Measurements from ENCODE around the gene ALAD.

Gene ALAD

DNA sequence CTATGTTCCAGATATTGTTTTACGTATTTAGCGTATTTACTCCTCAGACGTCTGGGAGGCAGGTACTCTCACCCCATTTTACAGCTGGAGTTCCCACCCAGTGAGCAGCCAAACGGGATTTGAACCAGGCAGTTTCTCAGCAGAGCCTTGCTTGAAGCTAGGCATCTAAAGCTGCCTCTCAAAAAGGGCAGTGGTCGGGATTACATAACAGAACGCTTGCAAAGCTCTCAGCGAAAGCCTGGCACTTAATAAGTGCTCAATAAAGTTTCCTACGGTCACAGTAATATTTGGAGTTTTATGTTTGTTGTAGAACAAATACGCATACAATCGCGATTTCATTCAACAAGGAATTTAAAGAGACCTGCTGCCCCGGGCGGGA, 52.0 kb downstream of the ALAD start:
- no peak for DNase-seq (ENCODE audit: low read depth, low spot score)

DNA sequence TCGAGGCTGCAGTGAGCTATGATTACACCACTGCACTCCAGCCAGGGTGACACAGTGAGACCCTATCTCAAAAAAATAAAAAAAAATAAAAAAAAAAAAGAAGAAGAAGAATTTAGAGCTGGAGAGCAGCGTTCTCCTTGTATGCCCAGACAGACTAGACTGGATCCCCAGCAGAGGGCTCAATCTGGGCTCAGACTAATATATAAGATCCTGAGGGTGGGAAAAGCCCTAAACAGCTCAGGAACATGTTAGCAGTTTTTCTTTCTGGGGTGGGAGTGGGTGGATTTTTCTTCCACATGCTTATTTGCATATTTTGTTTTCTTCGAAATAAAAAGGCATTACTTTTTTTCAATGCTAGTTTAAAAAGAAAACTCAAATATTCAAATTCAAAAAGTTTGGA, 52.6 kb downstream of the ALAD start:
- no peak for DNase-seq (ENCODE audit: low read depth, low spot score)

- DNase-seq (ENCODE audit: low read depth, low spot score), result no peak
Measured at GRCh38 chr9:113345671-113346070, 55.4 kb downstream of the ALAD start.

DNA sequence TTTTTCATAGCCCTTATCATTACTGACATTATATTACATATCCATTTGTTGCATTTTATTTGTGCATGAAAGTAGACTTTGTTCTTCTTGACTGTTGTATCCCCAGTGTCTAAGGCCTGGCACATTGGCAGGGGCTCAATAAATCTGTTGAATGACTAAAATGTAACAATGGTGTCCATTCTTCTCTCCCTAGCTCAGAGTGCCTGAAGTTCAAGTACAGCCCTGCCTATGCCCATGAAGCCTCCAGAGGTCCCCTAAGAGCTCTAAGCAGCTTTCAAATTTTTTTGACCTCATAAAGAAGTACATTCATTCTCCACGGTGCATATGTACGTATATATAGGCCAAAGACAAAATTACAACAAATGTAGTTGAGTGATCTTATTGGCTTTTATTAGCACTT, 55.9 kb downstream of the ALAD start:
- no peak for DNase-seq (ENCODE audit: low read depth, low spot score)

DNA sequence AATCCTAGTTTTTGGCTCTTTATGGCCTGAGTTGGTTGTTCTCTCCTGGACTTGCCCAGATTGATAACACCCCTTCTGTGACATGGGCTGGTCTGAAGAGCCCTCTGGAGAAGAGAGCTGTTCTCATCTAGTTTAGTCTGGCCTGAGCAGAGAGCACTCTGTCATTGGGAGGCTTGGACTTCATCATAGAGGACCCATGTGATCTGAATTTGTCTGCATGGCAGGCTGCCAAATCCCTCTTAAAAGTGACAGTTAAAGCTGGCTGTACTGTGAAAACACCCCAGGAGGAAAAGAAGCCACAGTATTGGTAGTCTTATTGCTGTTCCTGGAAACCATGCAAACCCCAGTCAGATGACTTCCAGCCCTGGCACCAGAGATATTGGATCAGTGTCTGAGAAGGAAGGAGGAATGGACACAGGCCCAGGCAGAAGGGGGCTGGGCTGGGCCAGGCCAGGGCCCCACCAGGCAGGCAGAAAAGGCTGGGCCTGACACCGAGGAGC, 57.3 kb downstream of the ALAD start:
- DNase-seq (ENCODE audit: low read depth, low spot score), result no peak

- no peak for DNase-seq (ENCODE audit: low read depth, low spot score)
Measured at GRCh38 chr9:113341712-113342410, 59.2 kb downstream of the ALAD start.

- peak; percentile 77 for DNase-seq (ENCODE audit: low read depth, low spot score)
Measured at GRCh38 chr9:113340011-113340699, 60.9 kb downstream of the ALAD start, which contains the start of gene WDR31. Gene WDR31, minus strand, starts transcription at chr9:113340275. Its CDS starts 8,253 bp downstream, at chr9:113332022.

DNA sequence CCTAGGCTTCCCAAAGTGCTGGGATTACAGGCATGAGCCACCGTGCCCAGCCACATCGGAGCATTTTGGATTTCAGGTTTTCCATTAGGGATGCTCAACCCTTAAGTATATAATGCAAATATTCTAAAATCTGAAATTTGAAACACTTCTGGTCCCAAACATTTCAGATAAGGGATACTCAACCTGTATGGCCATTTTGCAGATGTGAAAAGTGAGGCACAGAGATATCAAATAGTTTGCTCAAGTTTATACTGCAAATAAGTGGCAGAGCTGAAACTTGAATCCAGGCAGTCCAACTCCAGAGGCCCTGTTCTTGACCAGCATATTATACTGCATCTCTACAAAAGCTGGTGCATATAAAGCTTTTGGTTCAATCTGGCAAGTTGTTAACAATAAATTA, 63.4 kb downstream of the ALAD start:
- no peak for DNase-seq (ENCODE audit: low read depth, low spot score)
